H9 (cell line): Measurements from ENCODE around the gene ASTN1. TPM values are rescaled to one million over a fixed set of nuclear protein-coding genes. Genes with fewer than 3 reads are reported as not detected.

ENCODE experiments used
- DNase-seq: peaks from one replicate; pipeline ENCODE4 v3.0.0-alpha.2; 2017
- H2AFZ ChIP-seq: one replicate; pipeline ENCODE4 v1.6.1; 2013; ENCODE audit warnings: mild to moderate bottlenecking, low read length, control low read depth, moderate library complexity
- H2AK5ac ChIP-seq: 2 replicates; pipeline ENCODE4 v1.6.1; 2013; ENCODE audit warnings: low read length, control low read depth, mixed read lengths; ENCODE audit not compliant: insufficient read length
- H2BK120ac ChIP-seq: one replicate; pipeline ENCODE4 v1.6.1; 2013; ENCODE audit warnings: low read depth, mild to moderate bottlenecking, low read length, control low read depth, inconsistent platforms; ENCODE audit not compliant: poor library complexity, severe bottlenecking
- H2BK12ac ChIP-seq: 2 replicates; pipeline ENCODE4 v1.6.1; 2013; ENCODE audit warnings: low read length, control low read depth, mixed read lengths, low read depth; ENCODE audit not compliant: insufficient read length
- H2BK15ac ChIP-seq: 2 replicates; pipeline ENCODE4 v1.6.1; 2013; ENCODE audit warnings: low read depth, low read length, control low read depth
- H2BK20ac ChIP-seq: one replicate; pipeline ENCODE4 v1.6.1; 2013; ENCODE audit warnings: low read depth, mild to moderate bottlenecking, low read length, control low read depth, inconsistent platforms; ENCODE audit not compliant: poor library complexity, severe bottlenecking
- H2BK5ac ChIP-seq: 2 replicates; pipeline ENCODE4 v1.6.1; 2013; ENCODE audit warnings: low read length, control low read depth, mixed read lengths; ENCODE audit not compliant: insufficient read length
- H3K14ac ChIP-seq: 2 replicates; pipeline ENCODE4 v1.6.1; 2013; ENCODE audit warnings: low read length, control low read depth; ENCODE audit not compliant: insufficient read depth
- H3K18ac ChIP-seq: 2 replicates; pipeline ENCODE4 v1.6.1; 2013; ENCODE audit warnings: low read depth, mild to moderate bottlenecking, mixed read lengths, low read length, control low read depth; ENCODE audit not compliant: insufficient read length
- H3K23ac ChIP-seq: 2 replicates; pipeline ENCODE4 v1.6.1; 2013; ENCODE audit warnings: low read length, control low read depth, mixed read lengths, low read depth; ENCODE audit not compliant: insufficient read length
- H3K23me2 ChIP-seq: 2 replicates; pipeline ENCODE4 v1.6.1; 2013; ENCODE audit warnings: low read depth, mild to moderate bottlenecking, mixed read lengths, low read length, control low read depth; ENCODE audit not compliant: insufficient read length, poor library complexity, severe bottlenecking
- H3K27ac ChIP-seq: 2 replicates; pipeline ENCODE4 v1.5.1; 2013; ENCODE audit warnings: low read length, control low read depth, mixed read lengths, low read depth; ENCODE audit not compliant: insufficient read length
- H3K27me3 ChIP-seq: 2 replicates; pipeline ENCODE4 v1.6.1; 2013; ENCODE audit warnings: low read length, control low read depth, inconsistent platforms; ENCODE audit not compliant: insufficient read depth
- H3K4ac ChIP-seq: 2 replicates; pipeline ENCODE4 v1.6.1; 2013; ENCODE audit warnings: low read depth, mild to moderate bottlenecking, control low read depth, inconsistent platforms, low read length, moderate library complexity
- H3K4me1 ChIP-seq: 2 replicates; pipeline ENCODE4 v1.6.1; 2013; ENCODE audit warnings: low read length, control low read depth, inconsistent platforms; ENCODE audit not compliant: insufficient read depth
- H3K4me2 ChIP-seq: 2 replicates; pipeline ENCODE4 v1.6.1; 2013; ENCODE audit warnings: low read length, control low read depth, mixed read lengths; ENCODE audit not compliant: insufficient read length, insufficient read depth
- H3K56ac ChIP-seq: 2 replicates; pipeline ENCODE4 v1.6.1; 2013; ENCODE audit warnings: low read depth, mild to moderate bottlenecking, mixed read lengths, low read length, control low read depth; ENCODE audit not compliant: insufficient read length
- H3K79me1 ChIP-seq: 2 replicates; pipeline ENCODE4 v1.6.1; 2013; ENCODE audit warnings: low read depth, mild to moderate bottlenecking, moderate library complexity, low read length, control low read depth, inconsistent platforms; ENCODE audit not compliant: insufficient read depth, poor library complexity, severe bottlenecking
- H3K79me2 ChIP-seq: 2 replicates; pipeline ENCODE4 v1.6.1; 2013; ENCODE audit warnings: low read length, control low read depth, inconsistent platforms; ENCODE audit not compliant: insufficient read depth
- H3K9ac ChIP-seq: 2 replicates; pipeline ENCODE4 v1.6.1; 2013; ENCODE audit warnings: low read length, control low read depth, mixed read lengths; ENCODE audit not compliant: insufficient read length; ENCODE audit errors: extremely low read depth
- H3K9me3 ChIP-seq: one replicate; pipeline ENCODE4 v1.6.1; 2013; ENCODE audit warnings: low read depth, low read length, inconsistent platforms; ENCODE audit not compliant: control insufficient read depth
- H3T11ph ChIP-seq: one replicate; pipeline ENCODE4 v1.6.1; 2013; ENCODE audit warnings: mild to moderate bottlenecking, low read length, control low read depth, inconsistent platforms
- H4K20me1 ChIP-seq: one replicate; pipeline ENCODE4 v1.6.1; 2013; ENCODE audit not compliant: control insufficient read depth, insufficient read length, insufficient read depth
- H4K5ac ChIP-seq: 2 replicates; pipeline ENCODE4 v1.6.1; 2013; ENCODE audit warnings: low read depth, mild to moderate bottlenecking, mixed read lengths, low read length, control low read depth; ENCODE audit not compliant: insufficient read length
- H4K8ac ChIP-seq: replicated peaks from 2 replicates; pipeline ENCODE4 v1.6.1; 2013; ENCODE audit warnings: low read length, control low read depth, mixed read lengths, low read depth; ENCODE audit not compliant: insufficient read length
- H4K91ac ChIP-seq: 2 replicates; pipeline ENCODE4 v1.6.1; 2013; ENCODE audit warnings: low read depth, mild to moderate bottlenecking, moderate library complexity, mixed read lengths, low read length, control low read depth; ENCODE audit not compliant: insufficient read length
- H3K27ac Mint-ChIP-seq, 3 experiments: 2 replicates in 2 of 3; 3 replicates in 1 of 3; pipeline ENCODE4 v1.8.0; 2020 to 2021; ENCODE audit warnings: mixed read lengths in 3 of 3, mild to moderate bottlenecking in 1 of 3, moderate library complexity in 1 of 3
- H3K27me3 Mint-ChIP-seq: 2 replicates; pipeline ENCODE4 v1.8.0; 2021; ENCODE audit warnings: low read depth, mild to moderate bottlenecking, moderate library complexity, mixed read lengths
- H3K36me3 Mint-ChIP-seq, 3 experiments: 2 replicates in 2 of 3; 3 replicates in 1 of 3; pipeline ENCODE4 v1.8.0; 2020 to 2021; ENCODE audit warnings: low read depth in 3 of 3, mixed read lengths in 3 of 3; ENCODE audit not compliant: insufficient read depth in 1 of 3
- H3K4me1 Mint-ChIP-seq, 2 experiments: 2 replicates each; pipeline ENCODE4 v1.8.0; 2020; ENCODE audit warnings: mixed read lengths in 2 of 2
- H3K4me3 Mint-ChIP-seq, 2 experiments: 2 replicates in 1 of 2; 3 replicates in 1 of 2; pipeline ENCODE4 v1.8.0; 2020 to 2021; ENCODE audit warnings: mild to moderate bottlenecking in 2 of 2, mixed read lengths in 2 of 2, moderate library complexity in 1 of 2
- H3K9me3 Mint-ChIP-seq, 2 experiments: 2 replicates in 1 of 2; 3 replicates in 1 of 2; pipeline ENCODE4 v1.8.0; 2020; ENCODE audit warnings: mild to moderate bottlenecking in 2 of 2, mixed read lengths in 2 of 2, moderate library complexity in 1 of 2
- CTCF ChIP-seq: fragments of 200-600 bp; sonication (generic); conservative IDR thresholded peaks from 3 replicates; pipeline ENCODE4 v1.8.0; 2021; ENCODE audit warnings: antibody characterized with exemption, mild to moderate bottlenecking
- WGBS: extraction: QIAGEN DNeasy Blood & Tissue Kit; methylation state at CpG from one replicate; pipeline ENCODE4 v1.1.7; 2013; ENCODE audit warnings: missing lambda C conversion rate, low lambda C conversion rate, mixed read lengths; ENCODE audit not compliant: insufficient read length; ENCODE audit errors: extremely low coverage; 5-methylcytosine and 5-hydroxymethylcytosine counted together
- total RNA-seq: library from RNA; stranded (reverse); gene quantifications from 2 replicates; pipeline ENCODE4 v1.2.1, GENCODE V29; 2021

The ASTN1 gene
- total RNA-seq, 1 experiment from 2014 or later = 0.98 TPM

- no peak for DNase-seq
Measured at GRCh38 chr1:177033628-177034027, 130.9 kb downstream of the ASTN1 start.

More at GRCh38 chr1:177033628-177034027, 130.9 kb downstream of the ASTN1 start:
- no peaks in the 10 kb centered on the region for H4K20me1 ChIP-seq
- H3K27me3 Mint-ChIP-seq = peaks cover 4% of the 10 kb centered on the region; the same call in 1 of the 2 replicates
- no peak overlapping the region for H3K27ac Mint-ChIP-seq
- H2BK120ac ChIP-seq = no peak overlapping the region
- peaks cover 3% of the 10 kb centered on the region for H3K23me2 ChIP-seq
- no peak overlapping the region for H2BK15ac ChIP-seq
- H3K79me1 ChIP-seq = no peaks in the 10 kb centered on the region
- H4K5ac ChIP-seq = no peak overlapping the region
- H3K27me3 ChIP-seq = no peaks in the 10 kb centered on the region
- no peak overlapping the region for H3K4ac ChIP-seq
- no peaks in the 10 kb centered on the region for H3K79me2 ChIP-seq
- no peak overlapping the region for H2BK20ac ChIP-seq
- no peak overlapping the region for H2BK5ac ChIP-seq
- peaks cover 0 to 5% (median 3%) of the 10 kb centered on the region in 3 experiments; a peak in 3 of 7 replicates for H3K36me3 Mint-ChIP-seq
- H3K27ac ChIP-seq = no peak overlapping the region
- no peaks in the 10 kb centered on the region for H3K9me3 ChIP-seq
- H3K4me2 ChIP-seq = no peak overlapping the region
- H3K4me1 ChIP-seq = peaks cover 2% of the 10 kb centered on the region; the same call in 1 of the 2 replicates
- no peaks in the 10 kb centered on the region for H3K9me3 Mint-ChIP-seq
- TF ChIP-seq CTCF = no peak
- WGBS = no CpG with 5 or more reads among the region's 6 CpGs
- H3K4me3 Mint-ChIP-seq = no peak overlapping the region
- H3K9ac ChIP-seq = no peak overlapping the region
- H4K91ac ChIP-seq = no peak overlapping the region
- H2AK5ac ChIP-seq = no peak overlapping the region
- peaks cover 12 to 16% of the 10 kb centered on the region in 2 experiments for H3K4me1 Mint-ChIP-seq
- H2AFZ ChIP-seq = no peak overlapping the region
- H2BK12ac ChIP-seq = no peak overlapping the region
- H3K56ac ChIP-seq = no peak overlapping the region
- no peak overlapping the region for H3K23ac ChIP-seq
- H3K14ac ChIP-seq = peak overlapping the region; percentile 60
- peak overlapping the region; percentile 91 for H4K8ac ChIP-seq
- H3K18ac ChIP-seq = no peak overlapping the region
- H3T11ph ChIP-seq = no peak overlapping the region
